ENCODE measurements around the gene GLT6D1. TPM values are rescaled to one million over a fixed set of nuclear protein-coding genes. Genes with fewer than 3 reads are reported as not detected.

GLT6D1 gene
- total RNA-seq, 1 donor from 2014 or later, result not detected

DNA sequence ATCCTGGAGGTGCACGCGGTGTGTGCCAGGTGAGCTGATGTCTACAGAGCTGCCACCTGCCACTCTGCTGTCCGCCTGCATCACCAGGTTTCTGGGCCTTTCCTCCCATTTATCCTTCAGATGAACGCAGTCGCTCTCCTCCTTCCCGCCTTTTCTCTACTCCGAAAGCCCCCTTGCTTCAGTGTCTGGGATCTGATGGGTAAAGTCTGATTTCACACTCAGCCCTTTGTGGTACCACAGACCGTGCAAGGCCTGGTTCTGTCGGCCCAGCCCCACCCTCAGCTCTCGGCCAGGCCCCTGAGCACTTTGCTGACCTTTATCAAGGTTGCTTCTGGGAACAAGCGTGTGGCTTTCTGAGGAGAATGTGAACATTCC lies 32.5 kb downstream of the GLT6D1 start:
- Mint-ChIP-seq H3K36me3 (ENCODE audit: low read depth, unreplicated experiment) (no peaks in the 10 kb centered on the region), H3K9me3 (ENCODE audit: unreplicated experiment) (peaks cover 7% of the 10 kb centered on the region), H3K27ac (ENCODE audit: unreplicated experiment) (no peak overlapping the region), H3K4me3 (ENCODE audit: unreplicated experiment) (no peak overlapping the region), H3K4me1 (ENCODE audit: low read depth, unreplicated experiment) (no peaks in the 10 kb centered on the region), H3K27me3 (ENCODE audit: low read depth, unreplicated experiment) (peaks cover 21% of the 10 kb centered on the region)
- H4K20me1 ChIP-seq (ENCODE audit: insufficient read depth, low read length), result no peaks in the 10 kb centered on the region
- no peak overlapping the region for H3K4me2 ChIP-seq (ENCODE audit: low read length)
- no peaks in the 10 kb centered on the region for H3K9me3 ChIP-seq (ENCODE audit: insufficient read depth, low read depth, low read length)
- no peak overlapping the region for H2AFZ ChIP-seq (ENCODE audit: low read depth, low read length)
- FAIRE-seq, result no peak
- no peaks in the 10 kb centered on the region for H3K36me3 ChIP-seq (ENCODE audit: insufficient read depth, low read length)
- H3K4me3 ChIP-seq (ENCODE audit: insufficient read depth, low read depth, low read length), result no peak overlapping the region
- no peak overlapping the region for H3K27ac ChIP-seq (ENCODE audit: low read depth, low read length)
- no peak for TF ChIP-seq EZH2 (IDR thresholded peaks at IDR 0.05; ENCODE audit: insufficient read depth, low read length)
- TF ChIP-seq, protein P1, sequence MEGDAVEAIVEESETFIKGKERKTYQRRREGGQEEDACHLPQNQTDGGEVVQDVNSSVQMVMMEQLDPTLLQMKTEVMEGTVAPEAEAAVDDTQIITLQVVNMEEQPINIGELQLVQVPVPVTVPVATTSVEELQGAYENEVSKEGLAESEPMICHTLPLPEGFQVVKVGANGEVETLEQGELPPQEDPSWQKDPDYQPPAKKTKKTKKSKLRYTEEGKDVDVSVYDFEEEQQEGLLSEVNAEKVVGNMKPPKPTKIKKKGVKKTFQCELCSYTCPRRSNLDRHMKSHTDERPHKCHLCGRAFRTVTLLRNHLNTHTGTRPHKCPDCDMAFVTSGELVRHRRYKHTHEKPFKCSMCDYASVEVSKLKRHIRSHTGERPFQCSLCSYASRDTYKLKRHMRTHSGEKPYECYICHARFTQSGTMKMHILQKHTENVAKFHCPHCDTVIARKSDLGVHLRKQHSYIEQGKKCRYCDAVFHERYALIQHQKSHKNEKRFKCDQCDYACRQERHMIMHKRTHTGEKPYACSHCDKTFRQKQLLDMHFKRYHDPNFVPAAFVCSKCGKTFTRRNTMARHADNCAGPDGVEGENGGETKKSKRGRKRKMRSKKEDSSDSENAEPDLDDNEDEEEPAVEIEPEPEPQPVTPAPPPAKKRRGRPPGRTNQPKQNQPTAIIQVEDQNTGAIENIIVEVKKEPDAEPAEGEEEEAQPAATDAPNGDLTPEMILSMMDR (IDR thresholded peaks at IDR 0.05; ENCODE audit: insufficient read depth, low read depth, low read length), result no peak
- no peaks in the 10 kb centered on the region for H3K79me2 ChIP-seq (ENCODE audit: insufficient read depth, low read length)
- no peak overlapping the region for H3K9ac ChIP-seq (ENCODE audit: low read length)
- no peak for DNase-seq (ENCODE audit: low read depth)
- no peaks in the 10 kb centered on the region for H3K27me3 ChIP-seq (ENCODE audit: insufficient read depth, low read length)
- no peaks in the 10 kb centered on the region for H3K4me1 ChIP-seq (ENCODE audit: insufficient read depth, low read length)

DNA sequence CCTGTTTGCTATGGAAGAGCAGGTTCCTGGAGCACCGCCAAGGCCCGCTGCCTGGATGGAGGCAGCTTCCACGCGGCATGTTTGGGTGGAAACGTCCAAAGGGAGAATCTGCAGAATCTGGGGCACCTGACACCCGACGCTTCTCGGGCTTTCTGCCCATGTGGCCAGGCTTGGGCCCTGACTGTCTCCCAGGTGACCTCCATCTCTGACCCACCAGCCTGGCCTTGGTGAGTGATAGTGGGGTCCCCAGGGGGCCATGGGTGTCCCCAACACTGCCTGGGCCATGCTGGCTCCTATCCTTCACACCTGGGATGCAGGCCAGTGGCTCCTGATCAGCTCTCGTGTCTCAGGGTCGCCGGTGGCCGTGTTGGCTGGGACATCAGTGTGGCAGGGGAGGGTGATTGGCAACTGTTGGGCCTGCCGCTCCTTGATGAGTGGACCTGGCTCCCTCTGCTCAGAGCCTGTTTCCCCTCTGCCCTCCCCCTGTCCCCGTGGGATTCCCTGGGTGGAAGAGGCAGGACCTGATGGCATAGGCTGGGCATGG lies 34.0 kb downstream of the GLT6D1 start:
- no peaks in the 10 kb centered on the region for H3K4me1 Mint-ChIP-seq (ENCODE audit: low read depth, unreplicated experiment)

More for the DNA sequence above, 34.0 kb downstream of the GLT6D1 start:
- no peaks in the 10 kb centered on the region for H3K9me3 ChIP-seq (ENCODE audit: insufficient read depth, low read depth, low read length)
- H4K20me1 ChIP-seq (ENCODE audit: insufficient read depth, low read length), result no peaks in the 10 kb centered on the region
- no peak overlapping the region for H2AFZ ChIP-seq (ENCODE audit: low read depth, low read length)
- H3K27me3 ChIP-seq (ENCODE audit: insufficient read depth, low read length), result no peaks in the 10 kb centered on the region
- H3K4me2 ChIP-seq (ENCODE audit: low read length), result no peak overlapping the region
- H3K9ac ChIP-seq (ENCODE audit: low read length), result no peak overlapping the region
- FAIRE-seq (no peak), DNase-seq (ENCODE audit: low read depth) (no peak)
- H3K36me3 ChIP-seq (ENCODE audit: insufficient read depth, low read length), result no peaks in the 10 kb centered on the region
- H3K27ac ChIP-seq (ENCODE audit: low read depth, low read length), result no peak overlapping the region
- H3K27ac Mint-ChIP-seq (ENCODE audit: unreplicated experiment), result no peak overlapping the region
- no peak overlapping the region for H3K4me3 Mint-ChIP-seq (ENCODE audit: unreplicated experiment)
- H3K79me2 ChIP-seq (ENCODE audit: insufficient read depth, low read length), result no peaks in the 10 kb centered on the region
- peaks cover 24% of the 10 kb centered on the region for H3K27me3 Mint-ChIP-seq (ENCODE audit: low read depth, unreplicated experiment)
- H3K9me3 Mint-ChIP-seq (ENCODE audit: unreplicated experiment), result peaks cover 7% of the 10 kb centered on the region
- TF ChIP-seq, protein P1 (IDR thresholded peaks at IDR 0.05; ENCODE audit: insufficient read depth, low read depth, low read length), result no peak
- no peak for TF ChIP-seq EZH2 (IDR thresholded peaks at IDR 0.05; ENCODE audit: insufficient read depth, low read length)
- H3K4me1 ChIP-seq (ENCODE audit: insufficient read depth, low read length), result no peaks in the 10 kb centered on the region
- no peak overlapping the region for H3K4me3 ChIP-seq (ENCODE audit: insufficient read depth, low read depth, low read length)
- H3K36me3 Mint-ChIP-seq (ENCODE audit: low read depth, unreplicated experiment), result no peaks in the 10 kb centered on the region

All from astrocyte (in vitro differentiated cells and primary cell).